ENCODE data around the gene ABCC10. TPM values are rescaled to one million over a fixed set of nuclear protein-coding genes. Genes with fewer than 3 reads are reported as not detected.

ABCC10 gene
- polyA plus RNA-seq, 2 of the 4 experiments (the other 2 are of a cell fraction): 6.8 to 9.3 TPM

DNA sequence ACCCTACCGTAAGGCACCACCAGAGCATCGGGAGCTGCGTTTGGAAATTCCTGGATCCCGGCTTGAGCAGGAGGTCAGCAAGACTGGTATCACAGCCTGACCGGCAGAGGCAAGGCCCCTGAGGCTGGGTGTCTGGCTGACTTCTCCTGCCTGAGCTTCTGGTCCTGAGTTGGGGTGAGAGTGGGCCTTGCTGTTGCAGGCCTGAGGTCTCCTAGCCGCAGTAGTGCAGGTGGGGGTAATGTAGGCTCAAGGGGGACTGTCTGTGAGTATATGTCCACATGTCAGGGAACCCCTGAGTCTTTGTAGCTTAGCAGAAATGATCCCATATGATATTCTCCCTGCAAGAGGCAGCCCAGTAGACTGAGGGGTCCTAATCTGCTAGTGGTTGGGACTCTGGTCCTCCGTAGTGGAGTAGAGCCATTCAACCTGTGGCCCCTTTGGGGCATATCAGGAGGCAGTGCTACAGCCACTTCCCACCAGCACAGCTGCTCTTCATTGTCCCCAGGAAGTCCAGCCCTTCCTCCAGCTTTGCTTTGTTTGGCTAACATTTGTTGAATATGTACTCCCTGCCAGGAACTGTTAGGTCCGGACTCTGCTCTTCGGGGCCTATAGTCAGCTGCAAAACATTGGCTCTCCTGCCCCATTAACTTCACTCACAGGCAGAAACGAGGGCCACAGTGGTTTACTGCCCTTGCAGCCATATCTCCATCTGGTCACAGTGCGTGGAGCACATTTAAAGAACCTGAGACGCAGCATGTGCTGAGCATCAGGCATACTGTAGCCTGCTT lies 71.9 kb downstream of the ABCC10 start:
- no peaks in the 10 kb centered on the region for H3K9me3 ChIP-seq
- FAIRE-seq (no peak), DNase-seq (ENCODE audit: low read depth in 1 of 2, low spot score in 1 of 2) (no peak), ATAC-seq (no peak)
- no peak overlapping the region for H3K27ac ChIP-seq
- H3K4me1 ChIP-seq: peaks cover 16% of the 10 kb centered on the region
- H3K4me2 ChIP-seq: no peak overlapping the region
- WGBS (ENCODE audit: missing lambda C conversion rate): 90% methylated on average over 8 of the region's 12 CpGs
- ChIA-PET CTCF (interaction anchor here (7.1 kb wide), 1 partner anchor 8 kb away, joined by 79 read pairs; the partner anchor contains the start of gene LRRC73), POLR2A (no interaction called here)
- TF ChIP-seq MAFK (IDR thresholded peaks at IDR 0.05; ENCODE audit: partially characterized antibody) (no peak), HOXB5 (CRISPR knock-in tag; IDR thresholded peaks at IDR 0.05) (no peak), CHD4 (IDR thresholded peaks at IDR 0.05; ENCODE audit: borderline replicate concordance) (no peak), KDM1A (IDR thresholded peaks at IDR 0.05; ENCODE audit: low read depth) (no peak), MAZ (IDR thresholded peaks at IDR 0.05; ENCODE audit: borderline replicate concordance, low read depth, low read length) (no peak), TFCP2L1 (CRISPR knock-in tag; IDR thresholded peaks at IDR 0.05) (no peak), CBX2 (IDR thresholded peaks at IDR 0.05; ENCODE audit: borderline replicate concordance, low read depth) (no peak), SREBF2 (IDR thresholded peaks at IDR 0.05) (no peak), RAD21 (conservative IDR thresholded peaks at IDR 0.05 in 1 of 2, IDR thresholded peaks at IDR 0.05 in 1 of 2) (no peak), RARB (CRISPR knock-in tag; IDR thresholded peaks at IDR 0.05) (no peak), GATA3 (IDR thresholded peaks at IDR 0.05; ENCODE audit: borderline replicate concordance) (no peak), KDM5A (IDR thresholded peaks at IDR 0.05) (no peak), PHF8 (IDR thresholded peaks at IDR 0.05; ENCODE audit: borderline replicate concordance, low read depth) (no peak), RFX5 (IDR thresholded peaks at IDR 0.05) (no peak), CBX8 (IDR thresholded peaks at IDR 0.05) (no peak)
- TF ChIP-seq, protein P1, sequence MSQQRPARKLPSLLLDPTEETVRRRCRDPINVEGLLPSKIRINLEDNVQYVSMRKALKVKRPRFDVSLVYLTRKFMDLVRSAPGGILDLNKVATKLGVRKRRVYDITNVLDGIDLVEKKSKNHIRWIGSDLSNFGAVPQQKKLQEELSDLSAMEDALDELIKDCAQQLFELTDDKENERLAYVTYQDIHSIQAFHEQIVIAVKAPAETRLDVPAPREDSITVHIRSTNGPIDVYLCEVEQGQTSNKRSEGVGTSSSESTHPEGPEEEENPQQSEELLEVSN (IDR thresholded peaks at IDR 0.05; ENCODE audit: borderline replicate concordance, low read depth): no peak
- no peak overlapping the region for H3K4me3 ChIP-seq

Small RNAs within 50 kb of the gene (small RNA-seq; reads per million reads assigned to genes)
- gene MIR6780B: 0 reads per million in 6 experiments
- 0 reads per million in 6 experiments for gene RNU6-1113P

Other genes with a start within 250 kb of the ABCC10 start
- gene CUL9, start 245.3 kb upstream of the ABCC10 start, polyA plus RNA-seq (2011; rRNA removed): 11.0 and 11.3 TPM in 2 replicates
- gene CUL9, start 245.3 kb upstream of the ABCC10 start, polyA plus RNA-seq (2017; fragmentation: RNase III; extraction: RNeasy Plus Mini Kit Qiagen cat#74134 plus additional on column Dnase treatment): 10.9 to 12.7 TPM (median 12.5 TPM) in 3 replicates
- gene DNPH1, start 198.1 kb upstream of the ABCC10 start, polyA plus RNA-seq (2011; rRNA removed): 51.4 and 63.2 TPM in 2 replicates
- gene DNPH1, start 198.1 kb upstream of the ABCC10 start, polyA plus RNA-seq (2017; fragmentation: RNase III; extraction: RNeasy Plus Mini Kit Qiagen cat#74134 plus additional on column Dnase treatment): 77.5 to 82.0 TPM (median 80.2 TPM) in 3 replicates
- 0.03 TPM in 1 of 2 replicates, not detected in the other for gene TTBK1, start 184.1 kb upstream of the ABCC10 start, polyA plus RNA-seq (2011; rRNA removed)
- 0.04 to 0.05 TPM (median 0.04 TPM) in 3 replicates for gene TTBK1, start 184.1 kb upstream of the ABCC10 start, polyA plus RNA-seq (2017; fragmentation: RNase III; extraction: RNeasy Plus Mini Kit Qiagen cat#74134 plus additional on column Dnase treatment)
- not detected in 2 replicates for gene SLC22A7, start 129.3 kb upstream of the ABCC10 start, polyA plus RNA-seq (2011; rRNA removed)
- not detected in 3 replicates for gene SLC22A7, start 129.3 kb upstream of the ABCC10 start, polyA plus RNA-seq (2017; fragmentation: RNase III; extraction: RNeasy Plus Mini Kit Qiagen cat#74134 plus additional on column Dnase treatment)
- 1.3 and 2.6 TPM in 2 replicates for gene CRIP3, start 118.7 kb upstream of the ABCC10 start, polyA plus RNA-seq (2011; rRNA removed)
- gene CRIP3, start 118.7 kb upstream of the ABCC10 start, polyA plus RNA-seq (2017; fragmentation: RNase III; extraction: RNeasy Plus Mini Kit Qiagen cat#74134 plus additional on column Dnase treatment): 2.1 to 2.8 TPM (median 2.4 TPM) in 3 replicates
- 9.2 and 10.3 TPM in 2 replicates for gene ZNF318, start 57.9 kb upstream of the ABCC10 start, polyA plus RNA-seq (2011; rRNA removed)
- gene ZNF318, start 57.9 kb upstream of the ABCC10 start, polyA plus RNA-seq (2017; fragmentation: RNase III; extraction: RNeasy Plus Mini Kit Qiagen cat#74134 plus additional on column Dnase treatment): 4.3 to 5.0 TPM (median 4.7 TPM) in 3 replicates
- 2.9 and 3.4 TPM in 2 replicates for gene DLK2, start 28.0 kb downstream of the ABCC10 start, polyA plus RNA-seq (2011; rRNA removed)
- gene DLK2, start 28.0 kb downstream of the ABCC10 start, polyA plus RNA-seq (2017; fragmentation: RNase III; extraction: RNeasy Plus Mini Kit Qiagen cat#74134 plus additional on column Dnase treatment): 2.2 to 2.6 TPM (median 2.5 TPM) in 3 replicates
- 12.7 and 15.7 TPM in 2 replicates for gene TJAP1, start 50.0 kb downstream of the ABCC10 start, polyA plus RNA-seq (2011; rRNA removed)
- gene TJAP1, start 50.0 kb downstream of the ABCC10 start, polyA plus RNA-seq (2017; fragmentation: RNase III; extraction: RNeasy Plus Mini Kit Qiagen cat#74134 plus additional on column Dnase treatment): 12.7 to 13.7 TPM (median 13.1 TPM) in 3 replicates
- gene LRRC73, start 82.8 kb downstream of the ABCC10 start, polyA plus RNA-seq (2011; rRNA removed): 0.24 and 0.26 TPM in 2 replicates
- gene LRRC73, start 82.8 kb downstream of the ABCC10 start, polyA plus RNA-seq (2017; fragmentation: RNase III; extraction: RNeasy Plus Mini Kit Qiagen cat#74134 plus additional on column Dnase treatment): 0.61 to 0.72 TPM (median 0.71 TPM) in 3 replicates
- gene YIPF3, start 89.4 kb downstream of the ABCC10 start, polyA plus RNA-seq (2011; rRNA removed): 99.5 and 108 TPM in 2 replicates
- gene YIPF3, start 89.4 kb downstream of the ABCC10 start, polyA plus RNA-seq (2017; fragmentation: RNase III; extraction: RNeasy Plus Mini Kit Qiagen cat#74134 plus additional on column Dnase treatment): 51.6 to 72.0 TPM (median 63.4 TPM) in 3 replicates
- gene POLR1C, start 89.5 kb downstream of the ABCC10 start, polyA plus RNA-seq (2011; rRNA removed): 63.1 and 85.1 TPM in 2 replicates
- 46.5 to 50.0 TPM (median 48.5 TPM) in 3 replicates for gene POLR1C, start 89.5 kb downstream of the ABCC10 start, polyA plus RNA-seq (2017; fragmentation: RNase III; extraction: RNeasy Plus Mini Kit Qiagen cat#74134 plus additional on column Dnase treatment)
- gene XPO5, start 148.5 kb downstream of the ABCC10 start, polyA plus RNA-seq (2011; rRNA removed): 51.0 and 53.9 TPM in 2 replicates
- 24.7 to 27.7 TPM (median 24.8 TPM) in 3 replicates for gene XPO5, start 148.5 kb downstream of the ABCC10 start, polyA plus RNA-seq (2017; fragmentation: RNase III; extraction: RNeasy Plus Mini Kit Qiagen cat#74134 plus additional on column Dnase treatment)
- gene POLH, start 148.6 kb downstream of the ABCC10 start, polyA plus RNA-seq (2011; rRNA removed): 14.4 and 14.5 TPM in 2 replicates
- gene POLH, start 148.6 kb downstream of the ABCC10 start, polyA plus RNA-seq (2017; fragmentation: RNase III; extraction: RNeasy Plus Mini Kit Qiagen cat#74134 plus additional on column Dnase treatment): 7.0 to 9.7 TPM (median 9.4 TPM) in 3 replicates
- gene GTPBP2, start 201.7 kb downstream of the ABCC10 start, polyA plus RNA-seq (2011; rRNA removed): 59.6 and 71.1 TPM in 2 replicates
- gene GTPBP2, start 201.7 kb downstream of the ABCC10 start, polyA plus RNA-seq (2017; fragmentation: RNase III; extraction: RNeasy Plus Mini Kit Qiagen cat#74134 plus additional on column Dnase treatment): 27.0 to 29.3 TPM (median 28.9 TPM) in 3 replicates
- 26.7 and 32.0 TPM in 2 replicates for gene MAD2L1BP, start 208.3 kb downstream of the ABCC10 start, polyA plus RNA-seq (2011; rRNA removed)
- 22.0 to 22.6 TPM (median 22.4 TPM) in 3 replicates for gene MAD2L1BP, start 208.3 kb downstream of the ABCC10 start, polyA plus RNA-seq (2017; fragmentation: RNase III; extraction: RNeasy Plus Mini Kit Qiagen cat#74134 plus additional on column Dnase treatment)
- 0.18 and 0.37 TPM in 2 replicates for gene RSPH9, start 217.5 kb downstream of the ABCC10 start, polyA plus RNA-seq (2011; rRNA removed)
- 0.09 to 0.17 TPM (median 0.14 TPM) in 3 replicates for gene RSPH9, start 217.5 kb downstream of the ABCC10 start, polyA plus RNA-seq (2017; fragmentation: RNase III; extraction: RNeasy Plus Mini Kit Qiagen cat#74134 plus additional on column Dnase treatment)